ENCODE data around the gene NKAIN2.

DNA sequence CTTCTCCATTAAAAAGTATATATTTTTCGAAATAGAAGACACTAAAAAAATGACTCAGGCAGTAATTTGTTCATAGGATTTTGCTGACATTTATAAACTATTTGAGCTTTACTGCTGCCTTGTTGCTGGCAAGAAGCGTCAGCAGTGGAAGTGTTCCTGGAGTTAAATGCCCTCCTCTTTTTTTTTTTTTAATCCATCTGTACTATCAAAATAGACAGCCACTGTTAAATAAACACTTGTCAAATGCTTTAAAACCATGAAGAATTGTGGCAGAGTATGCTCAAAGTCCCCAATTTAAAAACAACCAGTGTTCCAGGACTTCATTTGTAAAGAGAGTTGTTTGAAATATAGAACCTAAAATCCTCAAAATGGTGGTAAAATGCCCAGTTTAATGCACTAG lies 253.8 kb downstream of the NKAIN2 start:
- TF ChIP-seq, protein P1, sequence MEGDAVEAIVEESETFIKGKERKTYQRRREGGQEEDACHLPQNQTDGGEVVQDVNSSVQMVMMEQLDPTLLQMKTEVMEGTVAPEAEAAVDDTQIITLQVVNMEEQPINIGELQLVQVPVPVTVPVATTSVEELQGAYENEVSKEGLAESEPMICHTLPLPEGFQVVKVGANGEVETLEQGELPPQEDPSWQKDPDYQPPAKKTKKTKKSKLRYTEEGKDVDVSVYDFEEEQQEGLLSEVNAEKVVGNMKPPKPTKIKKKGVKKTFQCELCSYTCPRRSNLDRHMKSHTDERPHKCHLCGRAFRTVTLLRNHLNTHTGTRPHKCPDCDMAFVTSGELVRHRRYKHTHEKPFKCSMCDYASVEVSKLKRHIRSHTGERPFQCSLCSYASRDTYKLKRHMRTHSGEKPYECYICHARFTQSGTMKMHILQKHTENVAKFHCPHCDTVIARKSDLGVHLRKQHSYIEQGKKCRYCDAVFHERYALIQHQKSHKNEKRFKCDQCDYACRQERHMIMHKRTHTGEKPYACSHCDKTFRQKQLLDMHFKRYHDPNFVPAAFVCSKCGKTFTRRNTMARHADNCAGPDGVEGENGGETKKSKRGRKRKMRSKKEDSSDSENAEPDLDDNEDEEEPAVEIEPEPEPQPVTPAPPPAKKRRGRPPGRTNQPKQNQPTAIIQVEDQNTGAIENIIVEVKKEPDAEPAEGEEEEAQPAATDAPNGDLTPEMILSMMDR (IDR thresholded peaks at IDR 0.05), result no peak
- TF ChIP-seq POLR2A (IDR thresholded peaks at IDR 0.05), result no peak
